Duodenal mucosa (tissue), 2 donors: Measurements from ENCODE around the gene GMDS.

Experiments used
- H3K27ac ChIP-seq: one replicate; pipeline ENCODE4 v1.7.0; 2013; ENCODE audit warnings: low read depth, low read length
- H3K27me3 ChIP-seq, 2 donors: one replicate each; pipeline ENCODE4 v1.7.0; 2013; ENCODE audit warnings: low read length in 2 of 2, control low read depth in 1 of 2; ENCODE audit not compliant: insufficient read depth in 2 of 2, control insufficient read depth in 1 of 2
- H3K36me3 ChIP-seq, 2 donors: one replicate each; pipeline ENCODE4 v1.7.0; 2013; ENCODE audit warnings: low read length in 2 of 2, control low read depth in 1 of 2; ENCODE audit not compliant: insufficient read depth in 2 of 2, control insufficient read depth in 1 of 2
- H3K4me1 ChIP-seq, 2 donors: one replicate each; pipeline ENCODE4 v1.7.0; 2013; ENCODE audit warnings: low read length in 2 of 2, control low read depth in 1 of 2; ENCODE audit not compliant: insufficient read depth in 2 of 2, control insufficient read depth in 1 of 2
- H3K4me3 ChIP-seq, 2 donors: one replicate each; pipeline ENCODE4 v1.7.0; 2013; ENCODE audit warnings: low read length in 2 of 2, low read depth in 1 of 2
- H3K9ac ChIP-seq, 2 donors: one replicate each; pipeline ENCODE4 v1.7.0; 2013; ENCODE audit warnings: low read length in 2 of 2, low read depth in 1 of 2
- H3K9me3 ChIP-seq, 2 donors: one replicate each; pipeline ENCODE4 v1.7.0; 2013; ENCODE audit warnings: low read length in 2 of 2, control low read depth in 1 of 2; ENCODE audit not compliant: control insufficient read depth in 1 of 2

Gene GMDS

GRCh38 chr6:1870932-1871331 lies 374.5 kb downstream of the GMDS start:
- Histone ChIP-seq H3K4me1 (peaks cover 6 to 14% of the 10 kb centered on the region in 2 donors), H3K27ac (no peak overlapping the region), H3K9me3 (no peaks in the 10 kb centered on the region), H3K4me3 (no peak overlapping the region), H3K27me3 (no peaks in the 10 kb centered on the region), H3K9ac (no peak overlapping the region), H3K36me3 (no peaks in the 10 kb centered on the region)

GRCh38 chr6:1870251-1870650 lies 375.2 kb downstream of the GMDS start:
- no peak overlapping the region for H3K9ac ChIP-seq
- H3K4me3 ChIP-seq, result no peak overlapping the region
- no peaks in the 10 kb centered on the region for H3K27me3 ChIP-seq
- no peaks in the 10 kb centered on the region for H3K36me3 ChIP-seq
- peaks cover 6 to 14% of the 10 kb centered on the region in 2 donors for H3K4me1 ChIP-seq
- no peaks in the 10 kb centered on the region for H3K9me3 ChIP-seq
- H3K27ac ChIP-seq, result no peak overlapping the region

- peaks cover 6 to 14% of the 10 kb centered on the region in 2 donors for H3K4me1 ChIP-seq
- H3K9me3 ChIP-seq, result no peaks in the 10 kb centered on the region
- H3K9ac ChIP-seq, result no peak overlapping the region
- H3K27ac ChIP-seq, result no peak overlapping the region
- no peak overlapping the region for H3K4me3 ChIP-seq
- no peaks in the 10 kb centered on the region for H3K27me3 ChIP-seq
- H3K36me3 ChIP-seq, result no peaks in the 10 kb centered on the region
Observed at GRCh38 chr6:1869769-1870168, 375.6 kb downstream of the GMDS start.

GRCh38 chr6:1869308-1869707 lies 376.1 kb downstream of the GMDS start:
- H3K9ac ChIP-seq, result no peak overlapping the region
- H3K9me3 ChIP-seq, result no peaks in the 10 kb centered on the region
- H3K4me1 ChIP-seq, result peaks cover 6 to 14% of the 10 kb centered on the region in 2 donors
- no peaks in the 10 kb centered on the region for H3K27me3 ChIP-seq
- H3K4me3 ChIP-seq, result no peak overlapping the region
- H3K36me3 ChIP-seq, result no peaks in the 10 kb centered on the region
- H3K27ac ChIP-seq, result no peak overlapping the region

GRCh38 chr6:1868561-1869261 lies 376.7 kb downstream of the GMDS start:
- no peaks in the 10 kb centered on the region for H3K36me3 ChIP-seq
- no peak overlapping the region for H3K9ac ChIP-seq
- H3K4me3 ChIP-seq, result no peak overlapping the region
- H3K4me1 ChIP-seq, result peaks cover 6 to 14% of the 10 kb centered on the region in 2 donors
- no peaks in the 10 kb centered on the region for H3K9me3 ChIP-seq
- H3K27me3 ChIP-seq, result no peaks in the 10 kb centered on the region
- H3K27ac ChIP-seq, result no peak overlapping the region

GRCh38 chr6:1867197-1867596 lies 378.2 kb downstream of the GMDS start:
- no peak overlapping the region for H3K9ac ChIP-seq

GRCh38 chr6:1865585-1865984 lies 379.8 kb downstream of the GMDS start:
- no peaks in the 10 kb centered on the region for H3K4me1 ChIP-seq
- H3K27ac ChIP-seq, result no peak overlapping the region
- no peak overlapping the region for H3K4me3 ChIP-seq
- no peak overlapping the region for H3K9ac ChIP-seq
- H3K27me3 ChIP-seq, result no peaks in the 10 kb centered on the region
- H3K36me3 ChIP-seq, result no peaks in the 10 kb centered on the region
- no peaks in the 10 kb centered on the region for H3K9me3 ChIP-seq

More at GRCh38 chr6:1867197-1867596, 378.2 kb downstream of the GMDS start:
- H3K27ac ChIP-seq, result no peak overlapping the region
- H3K4me1 ChIP-seq, result peaks cover 0 to under 1% of the 10 kb centered on the region in 2 donors
- no peaks in the 10 kb centered on the region for H3K9me3 ChIP-seq
- no peaks in the 10 kb centered on the region for H3K27me3 ChIP-seq
- H3K4me3 ChIP-seq, result no peak overlapping the region
- H3K36me3 ChIP-seq, result no peaks in the 10 kb centered on the region

- Histone ChIP-seq H3K9ac (no peak overlapping the region), H3K4me3 (no peak overlapping the region), H3K27me3 (no peaks in the 10 kb centered on the region), H3K9me3 (no peaks in the 10 kb centered on the region), H3K4me1 (no peaks in the 10 kb centered on the region), H3K36me3 (no peaks in the 10 kb centered on the region), H3K27ac (no peak overlapping the region)
Observed at GRCh38 chr6:1864496-1864895, 380.9 kb downstream of the GMDS start.

- H3K9me3 ChIP-seq, result no peaks in the 10 kb centered on the region
- H3K36me3 ChIP-seq, result no peaks in the 10 kb centered on the region
- no peaks in the 10 kb centered on the region for H3K4me1 ChIP-seq
- H3K9ac ChIP-seq, result no peak overlapping the region
- H3K4me3 ChIP-seq, result no peak overlapping the region
- no peaks in the 10 kb centered on the region for H3K27me3 ChIP-seq
- H3K27ac ChIP-seq, result no peak overlapping the region
Observed at GRCh38 chr6:1862411-1862810, 383.0 kb downstream of the GMDS start.

- Histone ChIP-seq H3K4me1 (peaks cover 4 to 10% of the 10 kb centered on the region in 2 donors), H3K4me3 (no peak overlapping the region), H3K27ac (no peak overlapping the region), H3K9ac (no peak overlapping the region), H3K36me3 (no peaks in the 10 kb centered on the region), H3K9me3 (no peaks in the 10 kb centered on the region), H3K27me3 (no peaks in the 10 kb centered on the region)
Observed at GRCh38 chr6:1860756-1861348, 384.6 kb downstream of the GMDS start.
